HepG2 (cell line): ENCODE data around the gene H2AZ1. TPM values are rescaled to one million over a fixed set of nuclear protein-coding genes. Genes with fewer than 3 reads are reported as not detected.
A peak's percentile ranks its signal among the peaks of the same experiment; 100 is the strongest.

ENCODE experiments used
- ASH2L ChIP-seq: fragments of 300-600, 200-600 bp; sonication (generic); IDR thresholded peaks from 2 replicates; pipeline ENCODE4 v1.7.0; 2017; ENCODE audit warnings: low read depth, mild to moderate bottlenecking, moderate library complexity, mixed read lengths, low read length; ENCODE audit not compliant: insufficient read length
- BRF2 ChIP-seq: sonication (generic); formaldehyde crosslinking; IDR thresholded peaks from 2 replicates; pipeline ENCODE4 v1.8.1; 2022; ENCODE audit warnings: mild to moderate bottlenecking, missing genetic modification reagents
- CHD2 ChIP-seq: IDR thresholded peaks from 2 replicates; pipeline ENCODE4 v1.6.1; 2011; ENCODE audit warnings: low read depth, low read length, improper control_type of control experiment
- HDAC6 ChIP-seq: fragments of 200-600 bp; sonication (generic); IDR thresholded peaks from 2 replicates; pipeline ENCODE4 v1.7.0; 2017; ENCODE audit warnings: mild to moderate bottlenecking, antibody characterized with exemption, low read length, low read depth
- HNF4A ChIP-seq: sonication (generic); formaldehyde crosslinking; IDR thresholded peaks from 2 replicates; pipeline ENCODE4 v1.4.0; 2020; ENCODE audit warnings: missing genetic modification reagents
- HOXA5 ChIP-seq: sonication (generic); formaldehyde crosslinking; IDR thresholded peaks from 2 replicates; pipeline ENCODE4 v1.4.0; 2020; ENCODE audit warnings: missing genetic modification reagents
- HOXA7 ChIP-seq: sonication (generic); formaldehyde crosslinking; IDR thresholded peaks from 2 replicates; pipeline ENCODE4 v1.8.1; 2022; ENCODE audit warnings: mild to moderate bottlenecking, missing genetic modification reagents, moderate library complexity
- ISX ChIP-seq: sonication (generic); formaldehyde crosslinking; conservative IDR thresholded peaks from 2 replicates; pipeline ENCODE4 v1.5.0; 2020; ENCODE audit warnings: missing genetic modification reagents
- KDM1A ChIP-seq: IDR thresholded peaks from 2 replicates; pipeline ENCODE4 v1.6.1; 2016; ENCODE audit warnings: missing compliant biosample characterization
- NFYC ChIP-seq: IDR thresholded peaks from 2 replicates; pipeline ENCODE4 v1.6.1; 2016; ENCODE audit warnings: missing genetic modification reagents, missing compliant biosample characterization
- ONECUT2 ChIP-seq: sonication (generic); formaldehyde crosslinking; IDR thresholded peaks from 2 replicates; pipeline ENCODE4 v1.4.0; 2020; ENCODE audit warnings: missing genetic modification reagents
- PAF1 ChIP-seq: IDR thresholded peaks from 2 replicates; pipeline ENCODE4 v1.6.1; 2016; ENCODE audit warnings: missing genetic modification reagents, missing compliant biosample characterization
- RFX1 ChIP-seq: fragments of 450-650 bp; IDR thresholded peaks from 2 replicates; pipeline ENCODE4 v1.6.1; 2017
- RFXAP ChIP-seq: sonication (generic); formaldehyde crosslinking; IDR thresholded peaks from 2 replicates; pipeline ENCODE4 v1.4.0; 2020; ENCODE audit warnings: missing genetic modification reagents, borderline replicate concordance
- SALL2 ChIP-seq: sonication (generic); formaldehyde crosslinking; IDR thresholded peaks from 2 replicates; pipeline ENCODE4 v1.8.1; 2023; ENCODE audit warnings: mild to moderate bottlenecking, missing genetic modification reagents, inconsistent platforms
- SNAI1 ChIP-seq: sonication (generic); formaldehyde crosslinking; IDR thresholded peaks from 2 replicates; pipeline ENCODE4 v1.5.0; 2020; ENCODE audit warnings: mild to moderate bottlenecking, missing genetic modification reagents, borderline replicate concordance
- SP5 ChIP-seq: IDR thresholded peaks from 2 replicates; pipeline ENCODE4 v1.6.1; 2016; ENCODE audit warnings: low read depth, borderline replicate concordance
- ZBTB2 ChIP-seq: sonication (generic); formaldehyde crosslinking; IDR thresholded peaks from 2 replicates; pipeline ENCODE4 v1.8.0; 2022; ENCODE audit warnings: low read depth, missing genetic modification reagents
- ZNF329 ChIP-seq: sonication (generic); formaldehyde crosslinking; IDR thresholded peaks from 2 replicates; pipeline ENCODE4 v1.9.0; 2021; ENCODE audit warnings: low read depth, mild to moderate bottlenecking, missing genetic modification reagents
- ZNF468 ChIP-seq: sonication (generic); formaldehyde crosslinking; IDR thresholded peaks from 2 replicates; pipeline ENCODE4 v1.8.0; 2022; ENCODE audit warnings: mild to moderate bottlenecking, moderate library complexity, missing genetic modification reagents
- ZNF530 ChIP-seq: sonication (generic); formaldehyde crosslinking; IDR thresholded peaks from 2 replicates; pipeline ENCODE4 v1.5.0; 2020; ENCODE audit warnings: low read depth, mild to moderate bottlenecking, missing genetic modification reagents
- ZNF570 ChIP-seq: sonication (generic); formaldehyde crosslinking; IDR thresholded peaks from 2 replicates; pipeline ENCODE4 v1.4.0; 2020; ENCODE audit warnings: mild to moderate bottlenecking, missing genetic modification reagents, borderline replicate concordance
- ZSCAN31 ChIP-seq: sonication (generic); formaldehyde crosslinking; IDR thresholded peaks from 2 replicates; pipeline ENCODE4 v1.5.0; 2020; ENCODE audit warnings: low read depth, mild to moderate bottlenecking, missing genetic modification reagents
- ZSCAN5A ChIP-seq: sonication (generic); formaldehyde crosslinking; IDR thresholded peaks from 2 replicates; pipeline ENCODE4 v1.8.0; 2022; ENCODE audit warnings: mild to moderate bottlenecking, missing genetic modification reagents, borderline replicate concordance
- polyA plus RNA-seq, 8 experiments: library from polyadenylated mRNA; depleted of rRNA in 3 of 8; stranded (reverse) in 7 of 8; unstranded in 1 of 8; fragments of >200 nt; fragmentation: Illumina TruSeq in 4 of 8; extraction: Trizol in 4 of 8; gene quantifications; 2 replicates each; pipeline versions ENCODE4 v1.2.1 to v1.2.3, GENCODE V29; 2011 to 2016; ENCODE audit warnings: low read depth in 4 of 8, missing spikeins in 1 of 8, mixed read lengths in 1 of 8; ENCODE audit not compliant: insufficient read depth in 1 of 8
- total RNA-seq, 5 experiments: library from RNA; depleted of rRNA; stranded (reverse); fragments of >200 nt; fragmentation: Illumina TruSeq; extraction: Trizol; gene quantifications; 2 replicates each; pipeline ENCODE4 v1.2.3, GENCODE V29; 2016; ENCODE audit warnings: low read depth in 1 of 5
- TF ChIP-seq, protein P1 (sequence below): sonication (generic); formaldehyde crosslinking; conservative IDR thresholded peaks from 2 replicates; pipeline ENCODE4 v1.4.0; 2020; ENCODE audit warnings: missing genetic modification reagents

The H2AZ1 gene
- total and polyA plus RNA-seq, 2 of the 13 experiments (the other 11 are each of a cell fraction or from before 2014, with no cell fraction given) = 301 to 574 TPM

DNA sequence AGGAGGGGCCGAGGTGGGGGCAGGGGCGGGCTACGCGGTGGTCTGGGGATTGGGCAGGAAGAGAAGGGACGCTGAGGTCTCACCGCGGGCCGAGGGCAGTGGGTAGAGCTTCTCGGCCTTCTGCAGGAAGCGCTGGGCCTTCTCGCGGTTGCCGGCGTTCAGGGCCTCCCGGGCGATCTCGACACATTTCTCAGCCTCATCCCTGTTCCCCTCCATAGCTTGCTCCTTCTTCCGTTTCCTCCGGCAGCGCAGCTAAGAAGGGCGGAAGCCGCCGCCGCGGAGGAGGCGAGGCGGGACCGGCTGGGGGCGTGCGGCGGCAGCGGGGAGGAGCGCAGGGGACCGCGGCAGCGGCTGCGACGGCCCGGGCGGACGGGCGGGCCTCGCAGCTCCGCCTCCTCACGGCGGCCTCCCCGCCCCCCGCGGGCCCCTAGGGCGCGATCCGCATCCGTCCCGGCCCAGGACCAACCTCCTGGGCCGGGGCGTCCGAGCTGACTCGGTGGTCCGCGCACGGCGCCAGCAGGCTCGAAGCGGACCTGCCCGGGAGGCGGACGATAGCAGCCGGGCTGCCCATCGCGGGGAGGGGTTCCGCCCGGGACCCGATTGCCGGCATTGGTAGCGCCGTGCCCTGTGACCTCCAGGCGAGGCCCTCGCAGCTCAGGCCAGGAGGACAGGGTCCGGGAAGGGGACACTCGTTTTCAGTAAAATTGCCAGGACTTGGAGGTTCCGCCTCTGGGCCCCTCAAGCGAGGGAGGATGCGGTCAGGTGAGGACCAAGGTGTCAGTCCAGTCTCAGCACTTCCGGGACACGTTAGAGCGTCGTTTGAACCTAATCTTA, 3.5 kb downstream of the H2AZ1 start, which contains the start of gene DNAJB14 (continued):
- TF ChIP-seq NFYC = no peak
- TF ChIP-seq KDM1A = no peak
- no peak for TF ChIP-seq ONECUT2 (CRISPR knock-in tag)
- TF ChIP-seq ASH2L = peak; percentile 77
- TF ChIP-seq HNF4A (CRISPR knock-in tag) = peak; percentile 43
- TF ChIP-seq BRF2 = no peak
- TF ChIP-seq, protein P1, sequence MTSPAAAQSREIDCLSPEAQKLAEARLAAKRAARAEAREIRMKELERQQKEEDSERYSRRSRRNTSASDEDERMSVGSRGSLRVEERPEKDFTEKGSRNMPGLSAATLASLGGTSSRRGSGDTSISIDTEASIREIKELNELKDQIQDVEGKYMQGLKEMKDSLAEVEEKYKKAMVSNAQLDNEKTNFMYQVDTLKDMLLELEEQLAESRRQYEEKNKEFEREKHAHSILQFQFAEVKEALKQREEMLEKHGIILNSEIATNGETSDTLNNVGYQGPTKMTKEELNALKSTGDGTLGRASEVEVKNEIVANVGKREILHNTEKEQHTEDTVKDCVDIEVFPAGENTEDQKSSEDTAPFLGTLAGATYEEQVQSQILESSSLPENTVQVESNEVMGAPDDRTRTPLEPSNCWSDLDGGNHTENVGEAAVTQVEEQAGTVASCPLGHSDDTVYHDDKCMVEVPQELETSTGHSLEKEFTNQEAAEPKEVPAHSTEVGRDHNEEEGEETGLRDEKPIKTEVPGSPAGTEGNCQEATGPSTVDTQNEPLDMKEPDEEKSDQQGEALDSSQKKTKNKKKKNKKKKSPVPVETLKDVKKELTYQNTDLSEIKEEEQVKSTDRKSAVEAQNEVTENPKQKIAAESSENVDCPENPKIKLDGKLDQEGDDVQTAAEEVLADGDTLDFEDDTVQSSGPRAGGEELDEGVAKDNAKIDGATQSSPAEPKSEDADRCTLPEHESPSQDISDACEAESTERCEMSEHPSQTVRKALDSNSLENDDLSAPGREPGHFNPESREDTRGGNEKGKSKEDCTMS (CRISPR knock-in tag) = no peak
- no peak for TF ChIP-seq SALL2 (CRISPR knock-in tag)
- TF ChIP-seq ZBTB2 = peak; percentile 60; the same call in 1 of the 2 replicates
- no peak for TF ChIP-seq RFX1
- no peak for TF ChIP-seq ZNF468 (CRISPR knock-in tag)
- no peak for TF ChIP-seq RFXAP (CRISPR knock-in tag)
- no peak for TF ChIP-seq HDAC6
- 0 out of 2 replicates have a peak, but pooled peaks have one; percentile 58 for TF ChIP-seq ZNF530 (CRISPR knock-in tag)
- no peak for TF ChIP-seq ISX (CRISPR knock-in tag)
- 0 out of 2 replicates have a peak, but pooled peaks have one; percentile 6 for TF ChIP-seq CHD2
- TF ChIP-seq SP5 (CRISPR knock-in tag) = no peak; the same call in none of the 2 replicates
- no peak for TF ChIP-seq ZSCAN31 (CRISPR knock-in tag)
- TF ChIP-seq ZNF570 (CRISPR knock-in tag) = no peak
- TF ChIP-seq HOXA7 (CRISPR knock-in tag) = no peak
- TF ChIP-seq HOXA5 = peak; percentile 51; the same call in 1 of the 2 replicates
- TF ChIP-seq ZSCAN5A (CRISPR knock-in tag) = no peak
- 0 out of 2 replicates have a peak, but pooled peaks have one; percentile 73 for TF ChIP-seq PAF1 (CRISPR knock-in tag)
- no peak for TF ChIP-seq ZNF329 (CRISPR knock-in tag)
- no peak for TF ChIP-seq SNAI1 (CRISPR knock-in tag)
